GDM1 (cell line): ENCODE measurements around the gene FAM240B.

ENCODE experiments used
- DNase-seq: peaks from one replicate; lab custom pipeline; 2025; lab: John Stamatoyannopoulos, UW

FAM240B gene

GRCh38 chr9:38668791-38669466 is 51.0 kb downstream of the FAM240B start:
- no peak for DNase-seq

- no peak for DNase-seq
Observed at GRCh38 chr9:38662763-38663593, 57.0 kb downstream of the FAM240B start.

- no peak for DNase-seq
Observed at GRCh38 chr9:38659538-38659937, 60.4 kb downstream of the FAM240B start.

- DNase-seq: no peak
Observed at GRCh38 chr9:38656896-38657295, 63.0 kb downstream of the FAM240B start.

- no peak for DNase-seq
Observed at GRCh38 chr9:38652486-38652885, 67.4 kb downstream of the FAM240B start.

- no peak for DNase-seq
Observed at GRCh38 chr9:38652044-38652443, 67.9 kb downstream of the FAM240B start.

GRCh38 chr9:38651400-38652042 is 68.4 kb downstream of the FAM240B start:
- DNase-seq: no peak

GRCh38 chr9:38650564-38650963 is 69.4 kb downstream of the FAM240B start:
- no peak for DNase-seq

GRCh38 chr9:38649731-38650363 is 70.1 kb downstream of the FAM240B start:
- DNase-seq: no peak

GRCh38 chr9:38644601-38645000 is 75.3 kb downstream of the FAM240B start:
- no peak for DNase-seq
